GM08714 (cell line): ENCODE data around the gene RAB6A.
"Not testable (repeated sequence)": the region's sequence is repeated elsewhere in the genome, so short reads cannot be mapped to it uniquely, and the experiment has no call there.

Experiments used
- H3K4me3 ChIP-seq: fragments of 200-500 bp; sonication (Bioruptor generic); 2 replicates; pipeline ENCODE4 v1.5.1; 2014; ENCODE audit warnings: mild to moderate bottlenecking, low read length, inconsistent platforms
- ZNF274 ChIP-seq: IDR thresholded peaks from 2 replicates; pipeline ENCODE4 v1.6.1; 2012; ENCODE audit warnings: mild to moderate bottlenecking, low read depth, low read length

The RAB6A gene

GRCh38 chr11:73752903-73753302 is 8.0 kb downstream of the RAB6A start:
- H3K4me3 ChIP-seq = no peak overlapping the region
- no peak for TF ChIP-seq ZNF274

DNA sequence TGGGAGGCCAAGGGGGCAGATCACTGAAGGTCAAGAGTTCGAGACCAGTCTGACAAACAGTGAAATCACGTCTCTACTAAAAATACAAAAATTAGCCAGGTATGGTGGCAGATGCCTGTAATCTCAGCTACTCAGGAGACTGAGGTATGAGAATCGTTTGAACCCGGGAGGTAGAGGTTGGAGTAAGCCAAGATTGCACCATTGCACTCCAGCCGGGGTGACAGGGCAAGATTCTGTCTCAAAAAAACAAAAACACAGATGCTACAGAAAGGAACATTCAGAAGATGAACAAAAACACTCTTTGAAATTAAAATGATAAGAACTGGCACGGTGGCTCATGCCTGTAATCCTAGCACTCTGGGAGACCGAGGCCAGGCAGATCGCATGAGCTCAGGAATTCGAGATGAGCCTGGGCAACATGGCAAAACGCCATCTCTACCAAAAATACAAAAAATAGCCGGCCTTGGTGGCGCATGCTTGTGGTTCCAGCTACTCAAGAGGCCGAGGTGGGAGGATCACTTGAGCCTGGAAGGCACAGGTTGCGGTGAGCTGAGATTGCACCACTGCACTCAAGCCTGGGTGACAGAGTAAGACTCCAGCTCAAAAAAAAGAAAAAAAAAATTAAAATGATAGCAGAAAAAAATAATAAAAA is 8.5 kb downstream of the RAB6A start:
- TF ChIP-seq ZNF274 = no peak
- no peak overlapping the region for H3K4me3 ChIP-seq

DNA sequence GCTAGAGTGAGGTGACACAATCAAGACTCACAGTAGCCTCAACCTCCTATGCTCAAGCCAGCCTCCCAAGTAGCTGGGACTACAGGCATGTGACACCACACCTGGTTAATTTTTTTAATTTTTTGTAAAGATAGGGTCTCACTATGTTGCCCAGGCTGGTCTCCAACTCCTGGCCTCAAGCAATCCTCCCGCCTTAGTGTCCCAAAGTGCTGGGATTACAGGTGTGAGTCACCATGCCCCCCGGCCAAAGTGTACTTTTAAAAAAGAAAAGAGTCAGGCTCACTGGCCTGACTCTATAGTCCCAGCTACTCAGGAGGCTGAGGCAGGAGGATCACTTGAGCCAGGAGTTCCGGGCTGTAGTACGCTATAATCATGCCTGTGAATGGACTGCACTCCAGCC is 10.0 kb downstream of the RAB6A start:
- not testable (repeated sequence) for H3K4me3 ChIP-seq

DNA sequence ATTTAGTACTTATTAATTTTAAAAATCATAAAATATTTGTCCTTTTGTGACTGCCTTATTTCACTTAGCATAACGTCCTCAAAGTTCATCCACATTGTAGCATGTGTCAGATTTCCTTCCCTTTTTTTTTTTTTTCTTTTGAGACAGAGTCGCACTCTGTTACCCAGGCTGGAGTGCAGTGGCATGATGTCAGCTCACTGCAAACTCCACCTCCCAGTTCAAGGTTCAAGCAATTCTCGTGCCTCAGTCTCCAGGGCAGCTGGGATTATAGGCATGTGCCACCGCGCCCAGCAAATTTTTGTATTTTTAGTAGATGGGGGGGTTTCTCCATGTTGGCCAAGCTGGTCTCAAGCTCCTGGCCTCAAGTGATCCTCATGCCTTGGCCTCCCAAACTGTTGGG is 10.6 kb downstream of the RAB6A start:
- TF ChIP-seq ZNF274 = no peak
- H3K4me3 ChIP-seq = no peak overlapping the region

DNA sequence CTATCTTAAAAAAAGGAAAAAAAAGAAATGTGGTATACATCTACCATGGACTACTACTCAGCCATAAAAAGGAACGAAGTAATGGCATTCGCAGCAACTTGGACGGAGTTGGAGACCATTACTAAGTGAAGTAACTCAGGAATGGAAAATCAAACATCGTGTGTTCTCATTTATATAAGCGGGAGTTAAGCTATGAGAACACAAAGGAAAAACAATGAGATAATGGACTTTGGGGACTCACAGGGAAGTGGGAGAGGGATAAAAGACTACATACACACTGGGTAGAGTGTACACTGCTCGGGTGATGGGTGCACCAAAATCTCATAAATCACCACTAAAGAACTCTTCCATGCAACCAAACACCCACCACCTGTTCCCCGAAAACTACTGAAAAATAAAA is 11.8 kb downstream of the RAB6A start:
- H3K4me3 ChIP-seq = no peak overlapping the region
- TF ChIP-seq ZNF274 = no peak

DNA sequence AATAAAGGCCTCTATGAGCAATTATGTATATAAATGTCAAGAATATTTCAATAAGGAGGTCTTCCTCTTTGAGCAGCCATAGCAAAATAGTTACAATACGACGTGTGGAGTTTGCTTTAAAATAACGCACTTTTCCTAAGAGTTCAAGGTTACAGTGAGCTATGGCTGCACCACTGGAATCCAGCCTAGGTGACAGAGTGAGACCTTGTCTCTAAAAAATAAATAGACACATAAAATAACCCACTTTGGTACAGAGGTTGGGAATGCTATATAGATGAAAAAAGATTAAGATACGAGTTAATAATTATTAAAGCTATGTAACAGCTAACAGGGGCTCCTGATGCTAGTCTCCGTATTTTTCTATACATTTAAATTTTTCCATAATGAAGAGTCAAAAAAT is 12.6 kb downstream of the RAB6A start:
- no peak overlapping the region for H3K4me3 ChIP-seq
- no peak for TF ChIP-seq ZNF274

DNA sequence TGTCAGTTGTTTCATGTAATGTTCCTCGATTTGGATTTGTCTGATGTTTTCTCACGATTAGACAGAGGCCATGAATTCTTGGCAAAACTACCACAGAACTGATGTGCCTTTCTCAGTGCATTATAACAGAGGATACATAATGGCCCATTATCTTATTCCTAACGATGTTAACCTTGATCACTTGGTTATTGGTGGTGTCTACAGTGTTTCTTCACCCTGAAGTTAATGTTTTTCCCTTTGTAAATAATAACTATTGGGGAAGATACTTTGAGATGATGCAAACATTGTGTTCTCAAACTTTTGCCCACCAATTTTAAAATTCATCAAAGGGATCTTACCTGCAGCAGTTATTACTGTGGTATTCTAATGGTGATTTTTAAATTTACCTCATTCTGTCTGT is 13.1 kb downstream of the RAB6A start:
- TF ChIP-seq ZNF274 = no peak
- H3K4me3 ChIP-seq = no peak overlapping the region

DNA sequence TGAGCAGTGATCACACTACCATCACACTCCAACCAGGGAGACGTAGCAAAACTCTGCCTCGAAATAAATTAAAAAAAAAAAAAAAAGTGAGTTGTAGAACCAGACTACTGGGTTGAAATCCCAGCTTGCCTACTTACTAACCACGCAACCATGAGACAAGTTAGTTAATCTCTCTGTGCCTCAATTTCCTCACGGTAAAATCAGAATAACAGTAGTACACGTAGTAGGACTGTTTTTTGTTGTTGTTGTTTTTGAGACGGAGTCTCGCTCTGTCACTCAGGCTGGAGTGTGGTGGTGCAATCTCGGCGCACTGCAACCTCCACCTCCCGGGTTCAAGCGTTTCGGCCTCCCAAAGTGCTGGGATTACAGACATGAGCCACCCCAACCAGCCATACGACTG is 14.2 kb downstream of the RAB6A start:
- no peak for TF ChIP-seq ZNF274
- no peak overlapping the region for H3K4me3 ChIP-seq

DNA sequence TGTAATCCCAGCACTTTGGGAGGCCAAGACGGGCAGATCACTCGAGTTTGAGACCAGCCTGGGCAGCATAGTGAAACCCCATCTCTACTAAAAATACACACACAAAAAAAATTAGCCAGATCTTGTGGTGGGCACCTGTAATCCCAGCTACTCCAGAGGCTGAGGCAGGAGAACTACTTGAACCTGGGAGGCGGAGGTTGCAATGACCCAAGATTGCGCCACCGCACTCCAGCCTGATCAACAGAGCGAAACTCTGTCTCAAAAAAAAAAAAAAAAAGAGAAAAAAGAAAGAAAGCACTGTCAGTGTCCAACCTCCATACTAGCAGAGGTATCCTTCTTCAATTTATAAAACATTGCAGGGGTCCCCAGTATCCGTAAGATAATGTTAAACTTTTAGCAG is 17.8 kb downstream of the RAB6A start:
- no peak overlapping the region for H3K4me3 ChIP-seq
- TF ChIP-seq ZNF274 = no peak

GRCh38 chr11:73735959-73736358 is 24.9 kb downstream of the RAB6A start:
- not testable (repeated sequence) for H3K4me3 ChIP-seq

DNA sequence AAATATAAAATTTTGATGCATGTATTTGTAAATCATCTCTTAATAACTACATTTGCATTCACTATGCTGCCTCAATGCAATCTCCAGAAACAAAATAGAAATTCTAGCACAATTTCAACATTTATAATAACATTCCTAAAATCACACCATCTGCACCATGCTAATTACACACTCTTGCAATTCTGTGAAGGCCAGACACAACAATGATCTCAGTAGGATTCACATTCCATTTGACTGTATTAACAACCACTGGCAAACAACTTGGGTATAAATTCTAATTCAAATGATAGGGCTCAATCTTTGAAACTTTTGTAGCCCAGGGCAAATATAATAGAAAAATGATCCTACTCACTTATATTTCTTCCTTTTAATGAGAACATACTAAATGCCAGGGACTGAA is 25.9 kb downstream of the RAB6A start:
- TF ChIP-seq ZNF274 = no peak
- no peak overlapping the region for H3K4me3 ChIP-seq

- H3K4me3 ChIP-seq = not testable (repeated sequence)
These were observed 26.9 kb downstream of the RAB6A start for GRCh38 chr11:73734011-73734410.

- not testable (repeated sequence) for H3K4me3 ChIP-seq
These were observed 27.9 kb downstream of the RAB6A start for GRCh38 chr11:73732936-73733335.

GRCh38 chr11:73729594-73730206 is 31.2 kb downstream of the RAB6A start:
- no peak for TF ChIP-seq ZNF274
- H3K4me3 ChIP-seq = no peak overlapping the region

DNA sequence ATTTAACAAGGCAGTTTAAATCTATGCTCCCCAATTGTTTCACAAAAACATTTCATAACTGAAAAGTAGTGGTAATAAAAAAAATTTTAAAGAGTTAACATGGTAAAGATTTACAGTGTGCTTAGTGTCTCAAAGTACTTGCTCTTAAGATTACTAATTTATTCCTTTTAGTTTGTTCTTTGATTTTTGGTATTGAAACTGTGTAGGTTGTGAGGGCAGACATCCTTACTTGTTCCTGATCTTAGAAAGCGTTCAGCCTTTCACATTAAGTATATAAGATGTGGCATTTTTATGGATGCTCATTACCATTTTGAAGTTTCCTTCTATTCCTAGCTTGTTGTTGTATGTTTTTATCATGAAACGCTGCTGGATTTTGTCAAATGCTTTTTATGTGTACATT is 32.9 kb downstream of the RAB6A start:
- H3K4me3 ChIP-seq = no peak overlapping the region
- no peak for TF ChIP-seq ZNF274

DNA sequence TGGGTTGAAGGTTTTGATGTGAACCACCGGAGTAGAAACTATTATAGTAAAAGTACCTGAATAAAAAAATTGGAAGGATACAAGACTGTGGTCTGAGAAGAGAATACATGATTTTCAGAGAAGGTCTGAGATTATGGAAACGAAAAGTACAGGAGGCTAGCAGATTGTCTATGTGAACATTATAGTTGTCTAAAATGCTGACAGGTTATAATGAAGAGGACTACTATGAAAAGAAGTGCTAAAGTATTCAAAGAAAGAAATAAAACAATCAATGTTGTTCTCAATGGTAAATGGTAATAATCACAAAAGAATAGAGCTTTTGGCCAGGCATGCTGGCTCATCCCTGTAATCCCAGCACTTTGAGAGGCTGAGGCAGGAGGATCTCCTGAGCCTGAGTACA is 34.0 kb downstream of the RAB6A start:
- no peak overlapping the region for H3K4me3 ChIP-seq
- TF ChIP-seq ZNF274 = no peak
